ENCODE results near the gene PLCH1. TPM values are rescaled to one million over a fixed set of nuclear protein-coding genes. Genes with fewer than 3 reads are reported as not detected.

Gene PLCH1
- total RNA-seq, 1 experiment from 2014 or later, result 3.1 TPM

DNA sequence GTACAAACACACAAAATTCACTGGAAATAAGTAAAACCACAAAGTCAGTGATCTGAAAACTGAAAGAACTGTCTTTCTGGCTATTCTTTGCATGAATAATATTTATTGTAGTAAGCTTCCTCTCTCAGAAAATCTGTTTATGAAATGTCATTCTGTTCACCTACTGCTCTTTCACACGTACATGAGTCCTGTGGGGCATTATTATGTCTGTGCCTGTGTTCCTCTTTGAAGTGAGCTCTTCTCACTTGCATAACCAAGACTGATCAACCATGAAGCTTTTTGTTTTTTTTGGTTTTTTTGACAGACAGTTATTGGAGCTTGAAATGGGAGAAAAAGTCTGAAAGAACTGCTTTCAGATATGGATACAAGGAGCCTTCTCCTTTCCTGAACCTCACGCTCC, 195.8 kb downstream of the PLCH1 start:
- no TSS peak for BruUV-seq (replicated peaks)
- intact Hi-C loops (cut with micrococcal nuclease; ENCODE audit: unreplicated experiment), result no loop called here

GRCh38 chr3:155548195-155548594, 196.7 kb downstream of the PLCH1 start:
- Histone ChIP-seq H3K36me3 (ENCODE audit: insufficient read depth, low read length, poor library complexity, severe bottlenecking) (no peaks in the 10 kb centered on the region), H3K4me1 (ENCODE audit: insufficient read depth, low read length, poor library complexity, severe bottlenecking) (no peaks in the 10 kb centered on the region), H3K27ac (ENCODE audit: low read depth, low read length, poor library complexity, severe bottlenecking) (no peak overlapping the region), H3K27me3 (replicated peaks; ENCODE audit: insufficient read depth, low read depth, low read length, poor library complexity) (no peaks in the 10 kb centered on the region), H3K4me3 (ENCODE audit: low read depth, low read length, poor library complexity, severe bottlenecking) (no peak overlapping the region), H3K9me3 (ENCODE audit: low read depth, low read length, poor library complexity, severe bottlenecking) (no peaks in the 10 kb centered on the region)
- BruUV-seq (replicated peaks), result no TSS peak
- TF ChIP-seq EZH2 (IDR thresholded peaks at IDR 0.05; ENCODE audit: borderline replicate concordance, low read depth, low read length, poor library complexity, severe bottlenecking) (no peak), CTCF (conservative IDR thresholded peaks at IDR 0.05; ENCODE audit: low read depth, low read length) (no peak)
- no peak for DNase-seq (ENCODE audit: low spot score)
- CTCF ChIA-PET, result no interaction called here
- intact Hi-C loops (cut with micrococcal nuclease; ENCODE audit: unreplicated experiment), result no loop called here
- POLR2A ChIA-PET (ENCODE audit: low non-redundant PET), result no interaction called here

More for the DNA sequence above, 195.8 kb downstream of the PLCH1 start:
- H3K36me3 ChIP-seq (ENCODE audit: insufficient read depth, low read length, poor library complexity, severe bottlenecking), result no peaks in the 10 kb centered on the region
- ChIA-PET CTCF (no interaction called here), POLR2A (ENCODE audit: low non-redundant PET) (no interaction called here)
- H3K4me1 ChIP-seq (ENCODE audit: insufficient read depth, low read length, poor library complexity, severe bottlenecking), result no peaks in the 10 kb centered on the region
- no peaks in the 10 kb centered on the region for H3K27me3 ChIP-seq (replicated peaks; ENCODE audit: insufficient read depth, low read depth, low read length, poor library complexity)
- H3K4me3 ChIP-seq (ENCODE audit: low read depth, low read length, poor library complexity, severe bottlenecking), result no peak overlapping the region
- TF ChIP-seq CTCF (conservative IDR thresholded peaks at IDR 0.05; ENCODE audit: low read depth, low read length) (no peak), EZH2 (IDR thresholded peaks at IDR 0.05; ENCODE audit: borderline replicate concordance, low read depth, low read length, poor library complexity, severe bottlenecking) (no peak)
- no peaks in the 10 kb centered on the region for H3K9me3 ChIP-seq (ENCODE audit: low read depth, low read length, poor library complexity, severe bottlenecking)
- no peak overlapping the region for H3K27ac ChIP-seq (ENCODE audit: low read depth, low read length, poor library complexity, severe bottlenecking)
- no peak for DNase-seq (ENCODE audit: low spot score)

- no peak for DNase-seq (ENCODE audit: low spot score)
- Histone ChIP-seq H3K4me3 (ENCODE audit: low read depth, low read length, poor library complexity, severe bottlenecking) (no peak overlapping the region), H3K36me3 (ENCODE audit: insufficient read depth, low read length, poor library complexity, severe bottlenecking) (no peaks in the 10 kb centered on the region), H3K4me1 (ENCODE audit: insufficient read depth, low read length, poor library complexity, severe bottlenecking) (no peaks in the 10 kb centered on the region), H3K9me3 (ENCODE audit: low read depth, low read length, poor library complexity, severe bottlenecking) (no peaks in the 10 kb centered on the region), H3K27me3 (replicated peaks; ENCODE audit: insufficient read depth, low read depth, low read length, poor library complexity) (no peaks in the 10 kb centered on the region), H3K27ac (ENCODE audit: low read depth, low read length, poor library complexity, severe bottlenecking) (no peak overlapping the region)
- TF ChIP-seq CTCF (conservative IDR thresholded peaks at IDR 0.05; ENCODE audit: low read depth, low read length) (no peak), EZH2 (IDR thresholded peaks at IDR 0.05; ENCODE audit: borderline replicate concordance, low read depth, low read length, poor library complexity, severe bottlenecking) (no peak)
- CTCF ChIA-PET, result no interaction called here
- no TSS peak for BruUV-seq (replicated peaks)
- intact Hi-C loops (cut with micrococcal nuclease; ENCODE audit: unreplicated experiment), result no loop called here
- POLR2A ChIA-PET (ENCODE audit: low non-redundant PET), result no interaction called here
These were observed 209.8 kb downstream of the PLCH1 start for GRCh38 chr3:155535098-155535497.

Data from A673 (cell line).